ENCODE measurements around the gene PITPNC1.
"Not testable (repeated sequence)": the region's sequence is repeated elsewhere in the genome, so short reads cannot be mapped to it uniquely, and the experiment has no call there.

The PITPNC1 gene

DNA sequence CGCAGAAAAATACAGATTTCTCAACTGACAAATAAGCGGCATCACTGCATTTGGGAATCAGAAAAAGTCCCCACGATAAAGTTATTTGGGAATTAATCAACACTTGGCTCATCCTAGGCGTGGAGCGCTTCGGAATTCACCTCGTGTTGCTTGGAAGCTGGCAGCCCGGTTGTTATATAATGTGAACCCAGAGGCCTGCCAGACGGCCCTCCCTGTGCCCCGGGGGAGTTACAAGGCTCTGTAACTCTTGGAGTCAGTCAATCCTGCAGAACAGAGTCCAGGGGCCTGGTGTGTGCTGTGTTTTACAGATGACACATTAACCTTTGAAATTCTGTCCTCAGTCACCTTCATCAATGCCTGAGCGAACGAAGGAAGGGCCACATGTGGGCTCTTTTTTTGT is 111.1 kb downstream of the PITPNC1 start:
- no peak for DNase-seq (ENCODE audit: low read depth in 2 of 2)

DNA sequence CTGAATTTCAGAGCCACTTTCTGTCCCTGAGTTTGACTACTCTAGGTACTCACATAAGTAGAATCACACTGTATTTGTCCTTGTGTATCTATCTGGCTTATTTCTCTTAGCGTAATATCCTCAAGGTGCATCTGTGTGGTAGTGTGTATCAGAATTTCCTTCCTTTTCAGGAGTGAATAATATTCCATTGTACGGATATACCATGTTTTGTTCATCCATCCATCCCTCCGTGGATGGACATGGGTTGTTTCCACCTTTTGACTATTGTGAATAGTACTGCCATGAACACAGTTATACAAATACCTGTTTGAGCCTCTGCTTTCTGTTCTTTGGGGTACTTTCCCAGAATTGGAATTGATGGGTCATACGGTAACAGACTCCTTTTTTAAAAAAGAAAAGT is 111.7 kb downstream of the PITPNC1 start:
- no peak for DNase-seq (ENCODE audit: low read depth in 2 of 2)

DNA sequence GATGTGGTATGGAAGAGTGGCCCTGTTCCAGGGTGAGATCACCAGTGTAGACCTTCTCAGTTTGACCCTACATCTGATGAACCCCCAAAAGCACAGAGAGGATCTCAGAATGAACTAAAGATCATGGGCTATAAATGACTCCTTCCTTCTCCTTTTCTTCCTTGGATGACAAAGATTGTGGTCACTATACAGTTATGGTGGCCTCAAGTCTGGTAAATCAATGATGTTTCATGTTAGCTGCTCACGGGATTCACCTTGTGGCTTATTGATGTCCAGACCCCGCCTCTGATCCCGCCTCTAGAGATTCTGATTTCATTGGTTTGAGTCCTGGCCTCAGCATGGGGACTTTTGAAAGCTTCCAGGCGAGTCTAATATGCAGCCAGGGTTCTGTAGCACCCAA is 112.2 kb downstream of the PITPNC1 start:
- DNase-seq (ENCODE audit: low read depth in 2 of 2): no peak

DNA sequence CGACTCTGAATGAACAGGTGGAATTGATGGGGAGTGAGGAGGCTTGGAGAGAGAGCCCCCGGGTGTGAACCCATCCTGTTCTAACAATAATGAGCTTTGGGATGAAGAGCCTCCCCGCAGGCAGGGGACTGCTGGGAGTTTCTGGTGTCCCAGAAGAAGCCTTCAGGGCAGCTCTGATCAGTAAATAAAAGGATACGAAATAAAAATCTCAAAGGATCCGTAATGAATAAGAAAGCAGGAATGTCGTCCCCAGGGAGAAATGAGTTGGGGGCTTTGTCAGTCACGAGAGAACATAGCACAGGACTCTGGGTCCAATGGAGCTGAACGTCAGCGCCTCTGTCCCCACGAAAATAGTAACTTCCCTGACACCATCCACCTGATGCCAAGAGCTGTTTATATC is 113.4 kb downstream of the PITPNC1 start:
- no peak for DNase-seq (ENCODE audit: low read depth in 2 of 2)

DNA sequence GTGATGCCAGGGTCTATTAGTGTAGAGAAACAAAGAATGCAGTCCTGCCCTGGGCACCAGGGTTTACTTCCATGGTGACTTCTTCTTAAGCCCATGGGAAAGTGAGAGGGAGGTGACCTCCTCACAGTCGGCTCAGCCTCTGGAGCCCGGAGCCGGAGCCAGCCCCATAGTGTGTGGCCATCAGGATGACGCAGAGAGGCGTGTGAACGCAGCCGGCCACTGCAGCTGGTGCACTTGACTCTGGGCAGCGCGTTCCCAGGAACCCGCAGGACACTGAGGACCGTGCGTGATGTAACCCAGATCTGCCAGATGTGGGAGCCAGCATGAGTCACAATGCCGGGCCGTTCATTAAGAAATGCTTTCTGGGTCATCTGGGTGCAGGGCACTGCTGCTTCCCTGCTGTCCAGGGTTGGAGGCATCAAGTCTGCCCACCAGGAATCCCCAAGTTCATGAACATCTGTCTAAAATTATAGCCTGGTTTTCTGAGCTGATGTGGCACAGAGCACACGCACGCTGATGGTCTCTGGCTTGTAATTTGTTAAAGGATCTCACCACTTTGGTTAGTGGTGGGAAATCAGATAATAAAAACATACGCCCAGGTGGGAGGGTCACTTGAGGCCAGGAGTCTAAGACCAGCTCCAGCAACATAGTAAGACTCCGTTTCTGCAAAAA is 114.1 kb downstream of the PITPNC1 start:
- DNase-seq (ENCODE audit: low read depth in 2 of 2): no peak

DNA sequence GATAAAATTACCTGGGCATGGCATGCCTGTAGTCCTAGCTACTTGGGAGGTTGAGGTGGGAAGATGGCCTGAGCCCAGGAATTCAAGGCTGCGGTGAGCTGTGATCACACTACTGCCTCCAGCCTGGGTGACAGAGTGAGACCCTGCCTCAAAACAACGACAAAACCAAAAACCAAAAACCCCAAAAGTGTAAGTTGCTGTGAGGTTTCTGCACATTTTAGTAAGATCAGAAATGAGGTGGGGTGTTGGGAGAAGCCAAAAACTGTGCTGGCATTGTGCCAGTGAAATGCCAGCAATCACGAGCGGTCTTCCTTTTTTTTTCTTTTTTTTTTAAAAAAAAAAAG is 114.6 kb downstream of the PITPNC1 start:
- DNase-seq (ENCODE audit: low read depth in 2 of 2): no peak

DNA sequence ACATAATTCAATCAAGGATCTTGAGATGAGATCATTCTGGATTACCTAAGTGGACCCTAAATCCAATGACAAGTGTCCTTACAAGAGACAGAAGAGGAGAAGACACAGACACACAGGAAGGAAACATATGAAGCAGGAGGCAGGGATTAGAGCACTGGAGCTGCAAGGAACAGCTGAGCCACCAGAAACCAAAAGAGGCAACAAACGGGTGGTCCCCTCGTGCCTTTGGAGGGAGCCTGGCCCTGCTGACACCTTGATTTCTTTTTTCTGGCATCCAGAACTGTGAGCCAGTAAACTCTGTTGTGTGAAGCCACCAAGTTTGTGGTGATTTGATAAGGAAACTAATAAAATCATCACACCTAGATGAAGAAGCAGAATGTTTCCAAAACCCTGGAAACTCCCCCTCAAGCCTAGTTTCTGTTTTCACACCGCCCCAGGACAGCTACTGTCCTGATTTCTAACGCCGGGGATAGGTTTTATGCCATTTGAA is 115.2 kb downstream of the PITPNC1 start:
- no peak for DNase-seq (ENCODE audit: low read depth in 2 of 2)

GRCh38 chr17:67492824-67493517 is 115.9 kb downstream of the PITPNC1 start:
- no peak for DNase-seq (ENCODE audit: low read depth in 2 of 2)

- no peak for DNase-seq (ENCODE audit: low read depth in 2 of 2)
Observed at GRCh38 chr17:67493812-67494211, 116.7 kb downstream of the PITPNC1 start.

DNA sequence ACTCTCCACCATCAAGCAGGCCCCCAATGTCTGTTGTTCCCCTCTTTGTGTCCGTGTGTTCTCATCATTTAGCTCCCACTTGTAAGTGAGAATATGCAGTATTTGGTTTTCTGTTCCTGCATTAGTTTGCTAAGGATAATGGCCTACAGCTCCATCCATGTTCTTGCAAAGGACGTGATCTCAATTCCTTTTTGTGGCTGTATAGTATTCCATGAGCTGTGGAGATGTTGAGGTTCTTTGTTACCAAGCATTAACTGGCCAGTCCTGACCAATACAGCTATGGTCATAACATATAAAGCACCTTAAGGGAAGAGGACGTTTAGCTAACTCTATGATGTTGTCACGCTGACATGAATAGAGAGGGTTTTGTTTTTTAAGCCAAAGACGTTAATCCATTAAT is 118.5 kb downstream of the PITPNC1 start:
- not testable (repeated sequence) for DNase-seq (ENCODE audit: low read depth in 2 of 2)

GRCh38 chr17:67496286-67496685 is 119.2 kb downstream of the PITPNC1 start:
- DNase-seq (ENCODE audit: low read depth in 2 of 2): no peak

GRCh38 chr17:67499685-67500084 is 122.6 kb downstream of the PITPNC1 start:
- DNase-seq (ENCODE audit: low read depth in 2 of 2): no peak

GRCh38 chr17:67500261-67500660 is 123.2 kb downstream of the PITPNC1 start:
- DNase-seq (ENCODE audit: low read depth in 2 of 2): no peak

DNA sequence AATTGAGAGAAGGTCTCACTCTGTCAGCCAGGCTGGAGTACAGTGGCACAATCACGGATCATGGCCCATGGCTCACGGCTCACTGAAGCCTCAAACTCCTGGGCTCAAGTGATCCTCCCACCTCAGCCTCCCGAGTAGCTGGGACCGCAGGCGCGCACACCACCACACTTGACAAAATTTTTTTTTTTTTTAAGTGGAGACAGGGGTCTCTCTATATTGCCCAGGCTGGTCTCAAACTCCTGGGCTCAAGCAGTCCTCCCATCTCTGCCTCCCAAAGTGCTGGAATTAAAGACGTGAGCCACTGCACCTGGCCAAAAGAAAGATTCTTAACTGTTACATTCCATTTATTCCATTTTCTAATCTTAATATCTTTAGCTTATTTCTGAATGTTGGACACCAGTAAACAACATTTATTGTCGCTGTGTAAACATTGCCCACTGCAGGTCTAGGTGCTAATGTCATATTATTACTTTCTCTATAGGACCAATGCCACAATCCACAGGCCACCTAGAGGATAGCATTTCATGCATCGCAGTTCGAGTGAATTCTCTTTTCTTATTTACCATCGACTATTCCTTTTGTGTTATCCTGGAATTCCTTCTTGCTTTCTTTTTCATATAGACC is 123.7 kb downstream of the PITPNC1 start:
- DNase-seq (ENCODE audit: low read depth in 2 of 2): no peak

- no peak for DNase-seq (ENCODE audit: low read depth in 2 of 2)
Observed at GRCh38 chr17:67502151-67502550, 125.1 kb downstream of the PITPNC1 start.

- no peak for DNase-seq (ENCODE audit: low read depth in 2 of 2)
Observed at GRCh38 chr17:67503184-67503583, 126.1 kb downstream of the PITPNC1 start.

GRCh38 chr17:67503739-67504138 is 126.7 kb downstream of the PITPNC1 start:
- no peak for DNase-seq (ENCODE audit: low read depth in 2 of 2)

DNA sequence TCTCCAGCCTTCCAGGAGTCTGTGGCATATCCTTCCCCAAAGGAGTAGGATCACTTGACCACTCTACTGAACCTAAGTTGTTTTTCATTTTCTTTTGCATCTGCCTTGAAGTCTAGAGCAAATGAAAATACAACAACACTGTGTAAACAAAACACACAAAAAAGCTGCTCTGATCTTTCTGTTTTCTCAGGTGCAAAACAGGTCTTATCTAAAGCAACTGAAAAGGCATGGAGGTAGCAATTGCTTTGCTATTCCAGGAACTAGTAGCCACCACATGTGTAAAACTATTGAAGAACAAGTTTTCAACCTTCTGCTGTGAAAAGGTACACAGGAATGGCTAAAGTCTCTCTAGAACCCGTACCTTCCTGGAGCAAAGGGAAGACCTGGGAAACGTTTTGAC is 127.1 kb downstream of the PITPNC1 start:
- DNase-seq (ENCODE audit: low read depth in 2 of 2): no peak

DNA sequence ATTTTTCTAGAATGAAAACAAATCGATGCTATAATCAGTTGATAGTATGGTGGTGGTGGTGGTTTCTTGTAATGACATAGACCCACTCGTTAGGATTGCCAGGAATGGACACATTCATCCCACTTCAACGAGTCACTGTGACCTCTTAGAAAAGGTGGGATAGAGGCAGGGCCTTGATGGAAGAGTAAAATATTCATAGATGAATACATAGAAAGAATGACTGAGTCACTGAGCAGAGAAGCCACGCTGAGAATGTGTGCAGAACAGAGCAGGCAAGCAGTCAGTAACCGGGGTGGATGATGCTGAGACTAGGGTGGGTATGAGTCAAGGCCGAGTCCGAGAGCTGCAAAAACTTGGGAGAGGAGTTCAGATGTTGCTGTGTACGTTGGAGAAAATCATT is 129.9 kb downstream of the PITPNC1 start:
- no peak for DNase-seq (ENCODE audit: low read depth in 2 of 2)

GRCh38 chr17:67509390-67510287 is 132.6 kb downstream of the PITPNC1 start:
- no peak for DNase-seq (ENCODE audit: low read depth in 2 of 2)

GRCh38 chr17:67511012-67511411 is 133.9 kb downstream of the PITPNC1 start:
- no peak for DNase-seq (ENCODE audit: low read depth in 2 of 2)

GRCh38 chr17:67511804-67512203 is 134.7 kb downstream of the PITPNC1 start:
- DNase-seq (ENCODE audit: low read depth in 2 of 2): no peak
